ENCODE results near the gene VIP. TPM values are rescaled to one million over a fixed set of nuclear protein-coding genes. Genes with fewer than 3 reads are reported as not detected.

Gene VIP
- total RNA-seq, 1 experiment from 2014 or later, result not detected

DNA sequence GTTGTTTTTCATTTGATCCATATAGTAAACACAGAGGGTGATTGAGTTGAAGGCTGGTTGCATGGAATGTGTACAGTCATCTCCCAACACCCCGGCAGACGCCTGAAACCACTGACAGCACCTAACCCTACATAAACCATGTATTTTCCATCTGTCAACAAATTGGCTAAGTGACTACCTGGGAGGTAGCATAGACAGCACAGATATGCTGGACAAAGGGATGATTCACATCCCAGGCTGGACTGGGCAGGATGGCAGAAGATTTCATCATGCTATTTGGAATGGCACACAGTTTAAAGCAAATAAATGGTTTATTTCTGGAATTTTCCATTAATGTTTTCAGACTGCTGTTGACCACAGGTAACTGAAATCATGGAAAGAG lies 4.4 kb upstream of the VIP start:
- peak; percentile 50; the same call in 1 of the 2 replicates for ATAC-seq
- Histone ChIP-seq H3K4me2 (ENCODE audit: low read length) (no peak overlapping the region), H3K9ac (ENCODE audit: low read length) (no peak overlapping the region), H3K4me1 (ENCODE audit: insufficient read depth, low read length) (no peaks in the 10 kb centered on the region), H3F3A (ENCODE audit: low read length, unreplicated experiment) (no peaks in the 10 kb centered on the region), H3K9me3 (ENCODE audit: low read length) (no peaks in the 10 kb centered on the region), H3K36me3 (ENCODE audit: low read depth, low read length) (no peaks in the 10 kb centered on the region), H3K9me2 (replicated peaks; ENCODE audit: low read length) (no peaks in the 10 kb centered on the region), H3K27ac (ENCODE audit: low read length) (no peak overlapping the region), H3K79me2 (ENCODE audit: low read length) (no peaks in the 10 kb centered on the region), H3K4me3 (ENCODE audit: low read length) (no peak overlapping the region), H4K20me1 (ENCODE audit: low read length) (no peaks in the 10 kb centered on the region), H3K27me3 (ENCODE audit: low read length) (peaks cover 62% of the 10 kb centered on the region), H2AFZ (ENCODE audit: low read length) (no peak overlapping the region)
- DNase-seq, result peak; percentile 58
- intact Hi-C loops (cut with micrococcal nuclease), result no loop called here
- ChIA-PET CTCF (no interaction called here), POLR2A (ENCODE audit: unreplicated experiment) (no interaction called here)
- TF ChIP-seq EZH2 (IDR thresholded peaks at IDR 0.05; ENCODE audit: low read length, unreplicated experiment) (no peak), EZH2phosphoT487 (IDR thresholded peaks at IDR 0.05; ENCODE audit: borderline replicate concordance, low read length) (no peak)
- TF ChIP-seq, protein P1, sequence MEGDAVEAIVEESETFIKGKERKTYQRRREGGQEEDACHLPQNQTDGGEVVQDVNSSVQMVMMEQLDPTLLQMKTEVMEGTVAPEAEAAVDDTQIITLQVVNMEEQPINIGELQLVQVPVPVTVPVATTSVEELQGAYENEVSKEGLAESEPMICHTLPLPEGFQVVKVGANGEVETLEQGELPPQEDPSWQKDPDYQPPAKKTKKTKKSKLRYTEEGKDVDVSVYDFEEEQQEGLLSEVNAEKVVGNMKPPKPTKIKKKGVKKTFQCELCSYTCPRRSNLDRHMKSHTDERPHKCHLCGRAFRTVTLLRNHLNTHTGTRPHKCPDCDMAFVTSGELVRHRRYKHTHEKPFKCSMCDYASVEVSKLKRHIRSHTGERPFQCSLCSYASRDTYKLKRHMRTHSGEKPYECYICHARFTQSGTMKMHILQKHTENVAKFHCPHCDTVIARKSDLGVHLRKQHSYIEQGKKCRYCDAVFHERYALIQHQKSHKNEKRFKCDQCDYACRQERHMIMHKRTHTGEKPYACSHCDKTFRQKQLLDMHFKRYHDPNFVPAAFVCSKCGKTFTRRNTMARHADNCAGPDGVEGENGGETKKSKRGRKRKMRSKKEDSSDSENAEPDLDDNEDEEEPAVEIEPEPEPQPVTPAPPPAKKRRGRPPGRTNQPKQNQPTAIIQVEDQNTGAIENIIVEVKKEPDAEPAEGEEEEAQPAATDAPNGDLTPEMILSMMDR (conservative IDR thresholded peaks at IDR 0.05; ENCODE audit: low read depth, low read length), result no peak
- no TSS peak for BruUV-seq (replicated peaks)

DNA sequence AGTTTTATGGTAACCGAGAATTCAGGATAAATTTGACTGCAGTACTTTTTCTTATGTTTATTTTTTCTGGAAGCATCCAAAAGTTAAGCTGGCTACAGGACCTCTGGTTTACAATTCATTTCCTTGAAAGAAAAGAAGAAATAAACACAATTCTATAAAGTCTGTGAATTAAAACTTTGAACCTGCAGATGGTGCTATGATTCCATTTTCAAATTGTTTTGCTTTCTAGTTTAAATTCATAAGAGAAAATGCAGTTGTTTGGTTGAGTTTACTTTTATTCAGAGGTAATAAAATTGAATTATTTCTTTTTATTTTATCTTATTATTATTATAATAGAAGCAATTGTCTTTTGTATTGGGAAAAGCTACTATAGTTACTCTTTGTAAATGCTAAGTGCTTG lies 1.8 kb upstream of the VIP start:
- Histone ChIP-seq H3K27me3 (ENCODE audit: low read length) (peaks cover 35% of the 10 kb centered on the region), H4K20me1 (ENCODE audit: low read length) (no peaks in the 10 kb centered on the region), H3K4me1 (ENCODE audit: insufficient read depth, low read length) (no peaks in the 10 kb centered on the region), H3F3A (ENCODE audit: low read length, unreplicated experiment) (no peaks in the 10 kb centered on the region), H3K79me2 (ENCODE audit: low read length) (no peaks in the 10 kb centered on the region), H3K9me2 (replicated peaks; ENCODE audit: low read length) (no peaks in the 10 kb centered on the region), H2AFZ (ENCODE audit: low read length) (no peak overlapping the region), H3K36me3 (ENCODE audit: low read depth, low read length) (no peaks in the 10 kb centered on the region), H3K9me3 (ENCODE audit: low read length) (no peaks in the 10 kb centered on the region), H3K9ac (ENCODE audit: low read length) (no peak overlapping the region), H3K27ac (ENCODE audit: low read length) (no peak overlapping the region), H3K4me3 (ENCODE audit: low read length) (no peak overlapping the region), H3K4me2 (ENCODE audit: low read length) (no peak overlapping the region)
- ChIA-PET POLR2A (ENCODE audit: unreplicated experiment) (no interaction called here), CTCF (interaction anchor here (1.4 kb wide), 1 partner anchor 199 kb away, joined by 6 read pairs; no protein-coding TSS in a partner anchor)
- ATAC-seq, result no peak
- no peak for TF ChIP-seq EZH2 (IDR thresholded peaks at IDR 0.05; ENCODE audit: low read length, unreplicated experiment)
- TF ChIP-seq, protein P1 (conservative IDR thresholded peaks at IDR 0.05; ENCODE audit: low read depth, low read length), result peak; percentile 44
- intact Hi-C loops (cut with micrococcal nuclease), result loop anchor here (2.0 kb wide), 1 partner anchor 200 kb away; no protein-coding TSS in a partner anchor
- peak; percentile 40 for DNase-seq
- BruUV-seq (replicated peaks), result no TSS peak

DNA sequence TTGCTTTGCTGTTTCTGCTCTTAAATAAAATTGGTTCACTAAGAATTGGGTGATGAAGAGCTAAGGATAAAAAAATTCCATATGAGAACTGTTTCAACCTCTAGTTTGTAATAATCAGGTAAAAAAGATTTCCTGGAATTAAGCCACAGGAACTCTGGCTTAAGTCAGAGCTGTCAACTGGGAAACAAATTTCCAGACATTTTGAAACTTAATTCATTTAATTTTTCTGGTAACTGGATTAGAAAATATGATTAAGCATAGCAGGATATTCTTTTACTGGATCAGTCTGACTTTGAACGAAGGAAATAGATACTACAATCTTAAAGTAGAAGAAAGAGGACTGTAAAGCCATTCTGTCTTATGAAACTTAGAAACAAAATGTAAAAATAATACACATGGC lies 1.3 kb upstream of the VIP start:
- Histone ChIP-seq H3K36me3 (ENCODE audit: low read depth, low read length) (no peaks in the 10 kb centered on the region), H3K27ac (ENCODE audit: low read length) (no peak overlapping the region), H3K79me2 (ENCODE audit: low read length) (no peaks in the 10 kb centered on the region), H3K4me2 (ENCODE audit: low read length) (no peak overlapping the region), H3K9ac (ENCODE audit: low read length) (no peak overlapping the region), H3K9me2 (replicated peaks; ENCODE audit: low read length) (no peaks in the 10 kb centered on the region), H4K20me1 (ENCODE audit: low read length) (no peaks in the 10 kb centered on the region), H2AFZ (ENCODE audit: low read length) (no peak overlapping the region), H3K4me3 (ENCODE audit: low read length) (no peak overlapping the region), H3F3A (ENCODE audit: low read length, unreplicated experiment) (no peaks in the 10 kb centered on the region), H3K27me3 (ENCODE audit: low read length) (peaks cover 30% of the 10 kb centered on the region), H3K9me3 (ENCODE audit: low read length) (no peaks in the 10 kb centered on the region), H3K4me1 (ENCODE audit: insufficient read depth, low read length) (no peaks in the 10 kb centered on the region)
- TF ChIP-seq EZH2phosphoT487 (IDR thresholded peaks at IDR 0.05; ENCODE audit: borderline replicate concordance, low read length), result no peak
- DNase-seq (no peak), ATAC-seq (no peak)
- BruUV-seq (replicated peaks), result no TSS peak
- CTCF ChIA-PET, result no interaction called here
- POLR2A ChIA-PET (ENCODE audit: unreplicated experiment), result no interaction called here
- intact Hi-C loops (cut with micrococcal nuclease), result loop anchor here (2.0 kb wide), 1 partner anchor 199 kb away; no protein-coding TSS in a partner anchor

All from PC-3 (cell line).